Measurements from ENCODE around the gene CRX. TPM values are rescaled to one million over a fixed set of nuclear protein-coding genes. Genes with fewer than 3 reads are reported as not detected.
"Not testable (repeated sequence)": the region's sequence is repeated elsewhere in the genome, so short reads cannot be mapped to it uniquely, and the experiment has no call there.

Gene CRX
- total RNA-seq, 3 donors from 2014 or later, result not detected

DNA sequence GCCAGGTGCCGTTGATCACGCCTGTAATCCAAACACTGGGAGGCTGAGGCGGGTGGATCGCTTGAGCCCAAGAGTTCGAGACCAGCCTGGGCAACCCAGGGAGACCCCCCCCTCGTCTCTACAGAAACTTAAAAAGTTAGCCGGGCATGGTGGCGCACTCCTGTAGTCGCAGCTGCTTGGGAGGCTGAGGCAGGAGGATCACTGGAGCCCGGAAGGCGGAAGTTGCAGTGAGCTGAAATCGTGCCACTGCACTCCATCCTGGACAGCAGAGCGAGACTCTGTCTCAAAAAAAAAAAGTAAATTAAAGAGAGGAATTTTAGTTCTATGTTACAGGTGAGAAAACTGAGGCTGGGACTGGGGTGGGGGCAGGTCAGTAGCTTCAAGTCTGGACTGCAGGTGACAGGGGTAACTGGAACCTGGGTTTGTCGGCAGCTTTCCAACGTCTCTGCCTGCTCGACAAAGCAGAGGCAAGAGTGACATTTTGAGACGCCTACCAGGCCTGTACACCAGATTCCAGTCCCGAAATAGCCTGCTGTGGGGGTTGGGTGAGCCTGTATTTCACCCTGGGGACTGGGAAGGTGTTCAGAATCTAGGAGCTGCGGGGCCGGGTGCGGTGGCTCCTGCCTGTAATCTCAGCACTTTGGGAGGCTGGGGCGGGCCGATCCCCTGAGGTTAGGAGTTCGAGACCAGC is 42.1 kb upstream of the CRX start:
- TF ChIP-seq, protein P1, sequence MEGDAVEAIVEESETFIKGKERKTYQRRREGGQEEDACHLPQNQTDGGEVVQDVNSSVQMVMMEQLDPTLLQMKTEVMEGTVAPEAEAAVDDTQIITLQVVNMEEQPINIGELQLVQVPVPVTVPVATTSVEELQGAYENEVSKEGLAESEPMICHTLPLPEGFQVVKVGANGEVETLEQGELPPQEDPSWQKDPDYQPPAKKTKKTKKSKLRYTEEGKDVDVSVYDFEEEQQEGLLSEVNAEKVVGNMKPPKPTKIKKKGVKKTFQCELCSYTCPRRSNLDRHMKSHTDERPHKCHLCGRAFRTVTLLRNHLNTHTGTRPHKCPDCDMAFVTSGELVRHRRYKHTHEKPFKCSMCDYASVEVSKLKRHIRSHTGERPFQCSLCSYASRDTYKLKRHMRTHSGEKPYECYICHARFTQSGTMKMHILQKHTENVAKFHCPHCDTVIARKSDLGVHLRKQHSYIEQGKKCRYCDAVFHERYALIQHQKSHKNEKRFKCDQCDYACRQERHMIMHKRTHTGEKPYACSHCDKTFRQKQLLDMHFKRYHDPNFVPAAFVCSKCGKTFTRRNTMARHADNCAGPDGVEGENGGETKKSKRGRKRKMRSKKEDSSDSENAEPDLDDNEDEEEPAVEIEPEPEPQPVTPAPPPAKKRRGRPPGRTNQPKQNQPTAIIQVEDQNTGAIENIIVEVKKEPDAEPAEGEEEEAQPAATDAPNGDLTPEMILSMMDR (IDR thresholded peaks at IDR 0.05), result no peak
- TF ChIP-seq POLR2A (IDR thresholded peaks at IDR 0.05) (no peak), POLR2AphosphoS5 (IDR thresholded peaks at IDR 0.05) (no peak)
- Histone ChIP-seq H3K9me3 (no peaks in the 10 kb centered on the region), H3K27ac (peak overlapping the region; percentile 98 to 99), H3K4me1 (peaks cover 0 to 5% of the 10 kb centered on the region in 2 donors), H3K27me3 (no peaks in the 10 kb centered on the region), H3K4me3 (peak overlapping the region; percentile 77 to 96 (median 83)), H3K36me3 (no peaks in the 10 kb centered on the region)
- DNase-seq (ENCODE audit: low spot score in 2 of 2), result peak in 1 of 2 donors; percentile 56
- intact Hi-C loops (cut with DNase I; ENCODE audit: low total_unique reads), result no loop called here

DNA sequence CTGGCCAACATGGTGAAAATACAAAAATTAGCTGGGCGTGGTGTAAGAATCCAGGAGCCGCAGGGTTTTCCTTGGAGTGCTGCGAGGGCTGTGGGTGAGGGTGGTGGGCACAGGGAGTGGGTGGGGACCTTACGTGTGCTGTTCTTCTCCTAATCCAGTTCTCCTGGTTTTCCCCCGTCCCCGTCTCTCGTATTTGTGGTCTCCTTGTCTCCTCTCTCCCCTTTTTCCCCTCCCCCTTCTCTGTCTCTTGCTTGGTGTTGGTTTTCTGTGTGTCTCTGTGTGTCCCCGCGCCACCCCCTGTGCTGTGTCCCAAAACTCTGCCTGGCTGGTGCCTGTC is 41.6 kb upstream of the CRX start:
- no peaks in the 10 kb centered on the region for H3K9me3 ChIP-seq
- H3K36me3 ChIP-seq, result no peaks in the 10 kb centered on the region
- no peaks in the 10 kb centered on the region for H3K27me3 ChIP-seq
- no peak for DNase-seq (ENCODE audit: low spot score in 2 of 2)
- H3K4me1 ChIP-seq, result peaks cover 0 to 5% of the 10 kb centered on the region in 2 donors
- intact Hi-C loops (cut with DNase I; ENCODE audit: low total_unique reads), result no loop called here
- peak overlapping the region; percentile 77 to 96 (median 83) for H3K4me3 ChIP-seq
- H3K27ac ChIP-seq, result peak overlapping the region; percentile 98 to 99
- TF ChIP-seq, protein P1 (IDR thresholded peaks at IDR 0.05), result no peak
- TF ChIP-seq POLR2AphosphoS5 (IDR thresholded peaks at IDR 0.05), result no peak
- no peak for TF ChIP-seq POLR2A (IDR thresholded peaks at IDR 0.05)

DNA sequence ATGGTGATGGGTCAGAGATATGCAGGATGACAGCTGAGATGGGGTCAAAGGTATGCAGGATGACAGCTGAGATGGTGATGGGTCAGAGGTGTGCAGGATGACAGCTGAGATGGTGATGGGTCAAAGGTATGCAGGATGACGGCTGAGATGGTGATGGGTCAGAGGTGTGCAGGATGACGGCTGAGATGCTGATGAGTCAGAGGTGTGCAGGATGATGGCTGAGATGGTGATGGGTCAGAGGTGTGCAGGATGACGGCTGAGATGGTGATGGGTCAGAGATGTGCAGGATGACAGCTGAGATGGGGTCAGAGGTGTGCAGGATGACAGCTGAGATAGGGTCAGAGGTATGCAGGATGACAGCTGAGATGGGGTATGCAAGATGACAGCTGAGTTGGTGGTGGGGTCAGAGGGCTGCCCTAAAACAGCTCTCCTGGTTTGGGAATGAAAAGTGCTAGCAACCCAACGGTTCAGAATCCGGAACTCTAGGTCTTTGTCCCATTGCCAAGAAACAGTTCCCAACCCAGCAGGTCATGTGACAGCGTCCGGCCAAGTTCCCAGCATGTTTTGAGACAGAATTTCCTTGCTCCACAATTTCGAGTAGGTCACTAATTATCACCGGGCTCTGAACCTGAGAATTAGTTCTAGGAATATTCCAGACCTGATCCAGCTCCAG is 40.0 kb upstream of the CRX start:
- intact Hi-C loops (cut with DNase I; ENCODE audit: low total_unique reads), result no loop called here
- Histone ChIP-seq H3K27ac (peak overlapping the region; percentile 42 to 99), H3K9me3 (no peaks in the 10 kb centered on the region), H3K36me3 (no peaks in the 10 kb centered on the region), H3K27me3 (no peaks in the 10 kb centered on the region), H3K4me3 (peak overlapping the region in 1 of 3 donors; percentile 83), H3K4me1 (peaks cover 0 to 5% of the 10 kb centered on the region in 2 donors)
- TF ChIP-seq, protein P1 (IDR thresholded peaks at IDR 0.05), result no peak
- TF ChIP-seq POLR2A (IDR thresholded peaks at IDR 0.05) (no peak), POLR2AphosphoS5 (IDR thresholded peaks at IDR 0.05) (no peak)
- DNase-seq (ENCODE audit: low spot score in 2 of 2), result peak in 1 of 2 donors; percentile 45

DNA sequence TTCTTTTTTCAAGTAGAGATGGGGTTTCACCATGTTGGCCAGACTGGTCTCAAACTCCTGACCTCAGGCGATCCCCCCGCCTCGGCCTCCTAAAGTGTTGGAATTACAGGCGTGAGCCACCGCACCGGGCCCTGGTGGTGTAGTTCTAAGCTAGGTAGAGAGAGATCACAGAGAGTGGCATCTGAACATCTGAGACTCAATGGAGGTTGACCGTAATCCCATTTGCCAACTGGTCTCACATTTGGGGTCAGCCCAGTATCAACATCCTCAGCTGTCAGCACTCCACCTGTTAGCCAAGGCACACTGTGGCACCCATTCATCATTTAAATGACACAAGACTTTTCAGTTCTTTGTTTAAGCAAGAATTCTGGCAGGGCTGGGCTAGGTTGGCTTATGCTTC is 35.2 kb upstream of the CRX start:
- H3K27me3 ChIP-seq, result no peaks in the 10 kb centered on the region
- H3K4me1 ChIP-seq, result no peaks in the 10 kb centered on the region
- H3K4me3 ChIP-seq, result no peak overlapping the region
- H3K27ac ChIP-seq, result no peak overlapping the region
- H3K36me3 ChIP-seq, result no peaks in the 10 kb centered on the region
- intact Hi-C loops (cut with DNase I; ENCODE audit: low total_unique reads), result no loop called here
- H3K9me3 ChIP-seq, result no peaks in the 10 kb centered on the region
- DNase-seq (ENCODE audit: low spot score in 2 of 2), result no peak
- TF ChIP-seq, protein P1 (IDR thresholded peaks at IDR 0.05), result no peak
- TF ChIP-seq POLR2AphosphoS5 (IDR thresholded peaks at IDR 0.05) (no peak), POLR2A (IDR thresholded peaks at IDR 0.05) (no peak)

DNA sequence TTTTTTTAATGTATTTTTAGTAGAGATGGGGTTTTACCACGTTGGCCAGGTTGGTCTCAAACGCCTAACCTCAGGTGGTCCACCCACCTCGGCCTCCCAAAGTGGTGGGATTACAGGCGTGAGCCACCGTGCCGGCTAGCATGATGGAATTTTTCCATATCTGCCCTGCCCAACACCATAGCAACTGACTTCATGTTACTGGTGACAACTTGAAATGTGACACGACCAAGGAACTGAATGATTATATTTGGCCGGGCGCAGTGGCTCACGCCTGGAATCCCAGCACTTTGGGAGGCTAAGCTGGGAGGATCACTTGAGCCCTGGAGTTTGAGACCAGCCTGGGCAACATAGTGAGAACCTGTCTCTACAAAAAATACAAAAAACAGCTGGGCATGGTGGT is 34.4 kb upstream of the CRX start:
- H3K27ac ChIP-seq; H3K9me3 ChIP-seq; intact Hi-C loops (cut with DNase I; ENCODE audit: low total_unique reads); H3K4me1 ChIP-seq; H3K36me3 ChIP-seq; H3K4me3 ChIP-seq; H3K27me3 ChIP-seq; DNase-seq (ENCODE audit: low spot score in 2 of 2): not testable (repeated sequence)

DNA sequence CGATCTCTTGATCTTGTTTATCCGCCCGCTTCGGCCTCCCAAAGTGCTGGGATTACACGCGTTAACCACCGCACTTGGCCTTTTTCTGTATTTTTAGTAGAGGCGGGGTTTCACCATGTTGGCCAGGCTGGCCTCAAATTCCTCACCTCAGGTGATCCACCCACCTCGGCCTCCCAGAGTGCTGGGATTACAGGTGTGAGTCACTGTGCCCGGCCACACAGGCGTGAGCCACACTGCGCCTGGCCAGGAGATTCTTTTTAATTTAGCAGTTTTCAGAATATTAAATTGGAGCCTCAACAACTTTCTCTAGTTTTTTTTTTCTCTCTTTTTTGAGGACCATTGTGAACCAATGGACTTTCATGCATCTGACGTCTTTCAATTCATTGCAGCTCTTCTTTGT is 31.9 kb upstream of the CRX start:
- H3K27ac ChIP-seq; intact Hi-C loops (cut with DNase I; ENCODE audit: low total_unique reads); H3K36me3 ChIP-seq; DNase-seq (ENCODE audit: low spot score in 2 of 2); H3K9me3 ChIP-seq; H3K4me1 ChIP-seq; H3K4me3 ChIP-seq; H3K27me3 ChIP-seq: not testable (repeated sequence)

Data from breast epithelium (tissue), 4 donors.